HFFc6 (cell line): Measurements from ENCODE around the gene NNT. TPM values are rescaled to one million over a fixed set of nuclear protein-coding genes. Genes with fewer than 3 reads are reported as not detected.

Experiments
- DNase-seq: peaks from one replicate; pipeline ENCODE4 v3.0.0-alpha.2; 2018
- H3K27ac Mint-ChIP-seq: 2 replicates; pipeline ENCODE4 v1.8.0; 2020; ENCODE audit warnings: mild to moderate bottlenecking, mixed read lengths
- H3K27me3 Mint-ChIP-seq: 2 replicates; pipeline ENCODE4 v1.8.0; 2021; ENCODE audit warnings: mild to moderate bottlenecking, moderate library complexity, mixed read lengths; ENCODE audit not compliant: insufficient read depth
- H3K36me3 Mint-ChIP-seq: 2 replicates; pipeline ENCODE4 v1.8.0; 2021; ENCODE audit warnings: low read depth, mixed read lengths
- H3K4me1 Mint-ChIP-seq: 2 replicates; pipeline ENCODE4 v1.8.0; 2020; ENCODE audit warnings: low read depth, mixed read lengths
- H3K4me3 Mint-ChIP-seq: 2 replicates; pipeline ENCODE4 v1.8.0; 2020; ENCODE audit warnings: mild to moderate bottlenecking, moderate library complexity, mixed read lengths
- H3K9me3 Mint-ChIP-seq: 2 replicates; pipeline ENCODE4 v1.8.0; 2020; ENCODE audit warnings: mild to moderate bottlenecking, mixed read lengths
- CTCF ChIP-seq: fragments of 200-600 bp; sonication (generic); IDR thresholded peaks from 2 replicates; pipeline ENCODE4 v1.5.0; 2021; ENCODE audit warnings: antibody characterized with exemption, mild to moderate bottlenecking
- total RNA-seq, 6 experiments: library from RNA; stranded (reverse); fragmentation: NEBNext Ultra II Directional; extraction: Animal tissue kit (Norgen Biotek cat#: 25700); gene quantifications; 2 replicates in 1 of 6; 3 replicates in 5 of 6; pipeline ENCODE4 v1.2.3, GENCODE V29; 2021

Gene NNT
- total RNA-seq, 6 experiments from 2014 or later, result 52.9 to 64.0 (median 59.6) TPM

- Mint-ChIP-seq H3K36me3 (no peaks in the 10 kb centered on the region), H3K9me3 (no peaks in the 10 kb centered on the region), H3K27me3 (no peaks in the 10 kb centered on the region; the same call in 1 of the 2 replicates), H3K27ac (no peak overlapping the region), H3K4me1 (peaks cover 8% of the 10 kb centered on the region), H3K4me3 (peak overlapping the region; percentile 12; the same call in 1 of the 2 replicates)
- no peak for TF ChIP-seq CTCF
- DNase-seq, result no peak
Measured at GRCh38 chr5:43565043-43565442, 37.9 kb upstream of the NNT start.

- no peaks in the 10 kb centered on the region for H3K36me3 Mint-ChIP-seq
- H3K27ac Mint-ChIP-seq, result no peak overlapping the region
- H3K4me3 Mint-ChIP-seq, result no peak overlapping the region
- no peak for TF ChIP-seq CTCF
- H3K4me1 Mint-ChIP-seq, result peaks cover 15% of the 10 kb centered on the region
- no peaks in the 10 kb centered on the region for H3K9me3 Mint-ChIP-seq
- no peak for DNase-seq
- no peaks in the 10 kb centered on the region; the same call in 1 of the 2 replicates for H3K27me3 Mint-ChIP-seq
Measured at GRCh38 chr5:43567967-43568366, 35.0 kb upstream of the NNT start.

DNA sequence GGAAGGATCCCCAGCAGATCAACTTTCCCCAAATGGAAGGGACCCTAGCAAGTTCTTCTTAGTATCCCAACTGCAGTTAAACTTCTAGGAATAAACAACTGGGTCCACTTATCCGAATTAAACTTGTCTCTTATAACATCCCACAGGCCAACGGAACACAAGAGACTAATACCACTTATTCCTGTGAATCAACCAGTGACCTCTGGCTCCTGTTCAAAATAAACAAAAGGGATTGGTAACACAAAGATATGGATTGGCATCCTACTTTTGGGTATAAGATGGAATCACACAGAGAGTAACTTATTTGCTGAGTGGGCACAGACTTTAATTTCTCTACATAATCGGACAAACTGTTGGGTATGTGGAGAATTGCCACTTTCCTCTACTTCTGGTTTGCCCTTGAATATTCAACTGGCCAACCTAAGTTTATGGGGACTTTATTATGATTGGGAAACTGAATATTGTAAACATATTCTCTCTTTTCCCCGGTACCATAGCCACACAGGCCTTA is 33.7 kb upstream of the NNT start:
- DNase-seq, result no peak
- no peaks in the 10 kb centered on the region for H3K9me3 Mint-ChIP-seq
- TF ChIP-seq CTCF, result no peak
- H3K4me3 Mint-ChIP-seq, result no peak overlapping the region
- H3K27ac Mint-ChIP-seq, result no peak overlapping the region
- peaks cover 15% of the 10 kb centered on the region for H3K4me1 Mint-ChIP-seq
- H3K36me3 Mint-ChIP-seq, result no peaks in the 10 kb centered on the region
- no peaks in the 10 kb centered on the region; the same call in 1 of the 2 replicates for H3K27me3 Mint-ChIP-seq

GRCh38 chr5:43570450-43571158 is 32.4 kb upstream of the NNT start:
- TF ChIP-seq CTCF, result no peak
- Mint-ChIP-seq H3K27ac (no peak overlapping the region), H3K27me3 (no peaks in the 10 kb centered on the region; the same call in none of the 2 replicates), H3K4me1 (peaks cover 15% of the 10 kb centered on the region), H3K4me3 (no peak overlapping the region), H3K9me3 (no peaks in the 10 kb centered on the region), H3K36me3 (peaks cover 7% of the 10 kb centered on the region)
- no peak for DNase-seq

DNA sequence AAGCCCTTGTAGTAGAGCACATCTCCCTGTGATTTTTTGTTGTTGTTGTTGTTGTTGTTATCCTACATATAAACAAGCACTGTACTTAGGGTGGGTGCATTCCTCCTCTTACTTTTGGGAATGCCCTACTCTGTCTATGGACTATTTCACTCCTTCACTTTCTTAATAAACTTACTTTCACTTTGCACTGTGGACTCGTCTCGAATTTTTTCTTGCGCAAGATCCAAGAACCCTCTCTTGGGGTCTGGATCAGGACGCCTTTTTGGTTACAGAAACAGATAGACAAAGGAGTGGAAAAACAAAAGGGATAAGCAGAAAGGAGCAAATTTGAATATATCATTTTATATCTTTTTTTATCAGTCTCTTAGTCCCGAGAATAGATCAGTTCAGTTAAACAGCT is 31.7 kb upstream of the NNT start:
- Mint-ChIP-seq H3K27me3 (no peaks in the 10 kb centered on the region; the same call in none of the 2 replicates), H3K4me3 (peak overlapping the region; percentile 61; the same call in 1 of the 2 replicates), H3K36me3 (peaks cover 10% of the 10 kb centered on the region), H3K4me1 (peaks cover 15% of the 10 kb centered on the region), H3K27ac (no peak overlapping the region), H3K9me3 (no peaks in the 10 kb centered on the region)
- TF ChIP-seq CTCF, result no peak
- no peak for DNase-seq
